Vagina (tissue), 2 donors: ENCODE data around the gene PHC2.

ENCODE experiments used
- CTCF ChIP-seq, 3 experiments: fragments of 450-650 bp in 2 of 3; fragments of 200-600 bp in 1 of 3; sonication (generic) in 1 of 3; IDR thresholded peaks; one replicate each; pipeline ENCODE4 v1.5.1; 2017 to 2019; ENCODE audit warnings: antibody characterized with exemption in 3 of 3, mild to moderate bottlenecking in 2 of 3, moderate library complexity in 2 of 3
- POLR2A ChIP-seq, 2 donors: fragments of 450-650 bp; IDR thresholded peaks; one replicate each; pipeline ENCODE4 v1.6.1; 2017; ENCODE audit warnings: antibody characterized with exemption in 2 of 2, mild to moderate bottlenecking in 2 of 2, moderate library complexity in 2 of 2
- POLR2AphosphoS5 ChIP-seq, 2 donors: sonication (generic); formaldehyde crosslinking; IDR thresholded peaks; one replicate each; pipeline ENCODE4 v1.9.0; 2017; ENCODE audit warnings: antibody characterized with exemption in 2 of 2, mild to moderate bottlenecking in 2 of 2, low read depth in 1 of 2; ENCODE audit not compliant: insufficient read depth in 1 of 2

GRCh38 chr1:33429332-33429731 lies 1.6 kb downstream of the PHC2 start:
- TF ChIP-seq CTCF (IDR thresholded peaks at IDR 0.05) (no peak), POLR2AphosphoS5 (IDR thresholded peaks at IDR 0.05; ENCODE audit: insufficient read depth in 1 of 2, low read depth in 1 of 2) (no peak), POLR2A (IDR thresholded peaks at IDR 0.05) (no peak)
